Activated naive CD8-positive, alpha-beta T cell treated with anti-CD3 and anti-CD28 coated beads, Interleukin-2, amount 50 U/mL, for 16 hours (primary cell): ENCODE data around the gene DEPDC4.
"Not testable (repeated sequence)": the region's sequence is repeated elsewhere in the genome, so short reads cannot be mapped to it uniquely, and the experiment has no call there.

Experiments used
- DNase-seq: peaks from one replicate; pipeline ENCODE4 v3.0.0-alpha.2; 2020; ENCODE audit warnings: low read depth, low spot score

Gene DEPDC4

DNA sequence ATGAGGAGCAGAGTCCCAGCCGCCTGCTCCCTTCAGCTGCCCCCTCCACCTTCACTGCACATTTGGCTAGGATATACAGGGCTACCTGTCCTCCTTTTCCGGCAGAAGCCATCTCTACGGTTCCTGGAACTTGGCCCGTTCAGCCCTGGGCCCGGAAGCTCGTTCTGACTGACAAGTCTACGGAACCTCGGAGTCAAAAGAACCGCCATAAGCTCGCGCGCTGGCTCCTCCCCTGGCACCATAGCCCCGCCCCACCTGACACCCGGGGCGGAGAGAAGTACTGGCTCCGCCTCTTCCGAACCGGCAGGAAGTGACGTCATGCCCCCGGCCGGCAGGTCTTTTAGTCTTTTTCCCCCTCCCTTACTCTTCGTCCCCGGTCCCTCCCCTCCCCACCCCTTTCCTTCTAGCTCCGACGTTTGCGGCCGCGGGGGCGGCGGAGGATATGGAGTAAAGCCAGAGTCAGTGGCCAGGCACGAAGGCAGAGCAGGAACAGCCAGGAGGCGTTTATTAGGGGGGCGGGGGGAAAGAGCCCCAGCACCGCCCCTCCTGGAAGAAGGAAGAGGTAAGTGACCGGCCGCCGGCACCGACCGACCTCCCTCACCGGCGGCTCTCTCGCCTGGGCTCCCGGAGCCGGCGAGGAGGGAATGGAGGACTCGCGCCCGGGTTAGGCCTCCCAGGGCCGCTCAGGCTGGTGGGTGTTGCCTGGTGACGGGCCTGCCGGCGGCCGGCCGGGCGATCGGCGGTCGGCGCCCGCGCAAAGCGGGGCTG is at the start of gene DEPDC4, which contains the start of gene SCYL2:
Gene DEPDC4, minus strand, starts transcription at position 245 of the 768 bp plus-strand sequence. Its CDS starts 3 bp downstream, at position 242.
Gene SCYL2, plus strand, starts transcription at position 343 of the 768 bp plus-strand sequence. CDS start 15,794 bp downstream, outside the sequence.
- DNase-seq: peak; percentile 71

DNA sequence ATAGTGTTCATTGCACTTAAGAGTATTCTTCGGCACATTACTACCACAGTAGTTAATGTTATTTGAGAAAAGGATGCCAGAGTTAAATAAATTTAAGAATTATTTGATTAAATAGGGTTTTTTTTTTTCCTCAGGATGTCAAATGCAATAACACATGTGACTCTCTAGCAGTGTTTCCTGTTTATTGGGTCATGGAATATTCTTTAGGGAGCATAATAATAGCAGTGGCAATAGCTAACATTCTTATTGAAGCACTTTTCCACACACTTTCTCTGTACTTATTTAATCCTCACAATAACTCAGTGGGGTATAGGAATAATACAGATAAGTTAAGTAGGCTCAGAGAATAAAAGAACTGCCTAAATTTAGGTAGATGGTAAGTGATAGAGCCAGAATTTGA is 44.4 kb upstream of the DEPDC4 start:
- no peak for DNase-seq

- not testable (repeated sequence) for DNase-seq
These were observed 41.3 kb upstream of the DEPDC4 start for GRCh38 chr12:100308138-100308537.

DNA sequence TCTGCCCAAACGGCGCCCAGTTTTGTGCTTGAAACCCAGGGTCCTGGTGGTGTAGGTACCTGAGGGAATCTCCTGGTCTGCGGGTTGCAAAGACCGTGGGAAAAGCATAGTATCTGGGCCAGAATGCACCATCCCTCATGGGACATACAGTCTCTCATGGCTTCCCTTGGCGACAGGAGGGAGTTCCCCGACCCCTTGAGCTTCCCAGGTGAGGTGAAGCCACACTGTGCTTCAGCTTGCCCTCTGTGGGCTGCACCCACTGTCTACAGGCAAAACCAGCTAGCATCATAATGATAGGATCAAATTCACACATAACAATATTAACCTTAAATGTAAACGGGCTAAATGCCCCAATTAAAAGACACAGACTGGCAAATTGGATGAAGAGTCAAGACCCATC is 37.5 kb upstream of the DEPDC4 start:
- not testable (repeated sequence) for DNase-seq

- DNase-seq: no peak
These were observed 37.0 kb upstream of the DEPDC4 start for GRCh38 chr12:100303831-100304230.

DNA sequence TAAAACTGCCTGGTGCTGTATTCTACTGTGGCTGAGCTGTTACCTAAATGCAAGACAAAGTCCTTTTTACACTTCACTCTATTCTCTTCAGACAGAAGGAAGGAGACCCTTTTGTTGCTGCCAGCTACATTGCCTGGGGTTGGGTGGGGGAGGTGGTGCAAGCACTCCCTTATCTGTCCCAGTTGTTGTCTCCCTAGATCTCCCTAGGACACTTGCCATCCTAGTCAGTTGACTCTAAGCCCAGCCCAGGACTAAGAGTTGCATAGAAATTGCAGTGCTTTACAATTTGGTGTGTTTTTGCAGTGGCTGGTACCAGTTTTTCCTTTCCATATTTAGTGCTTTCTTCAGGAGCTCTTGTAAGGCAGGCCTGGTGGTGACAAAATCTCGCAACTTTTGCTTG is 35.2 kb upstream of the DEPDC4 start:
- DNase-seq: no peak

DNA sequence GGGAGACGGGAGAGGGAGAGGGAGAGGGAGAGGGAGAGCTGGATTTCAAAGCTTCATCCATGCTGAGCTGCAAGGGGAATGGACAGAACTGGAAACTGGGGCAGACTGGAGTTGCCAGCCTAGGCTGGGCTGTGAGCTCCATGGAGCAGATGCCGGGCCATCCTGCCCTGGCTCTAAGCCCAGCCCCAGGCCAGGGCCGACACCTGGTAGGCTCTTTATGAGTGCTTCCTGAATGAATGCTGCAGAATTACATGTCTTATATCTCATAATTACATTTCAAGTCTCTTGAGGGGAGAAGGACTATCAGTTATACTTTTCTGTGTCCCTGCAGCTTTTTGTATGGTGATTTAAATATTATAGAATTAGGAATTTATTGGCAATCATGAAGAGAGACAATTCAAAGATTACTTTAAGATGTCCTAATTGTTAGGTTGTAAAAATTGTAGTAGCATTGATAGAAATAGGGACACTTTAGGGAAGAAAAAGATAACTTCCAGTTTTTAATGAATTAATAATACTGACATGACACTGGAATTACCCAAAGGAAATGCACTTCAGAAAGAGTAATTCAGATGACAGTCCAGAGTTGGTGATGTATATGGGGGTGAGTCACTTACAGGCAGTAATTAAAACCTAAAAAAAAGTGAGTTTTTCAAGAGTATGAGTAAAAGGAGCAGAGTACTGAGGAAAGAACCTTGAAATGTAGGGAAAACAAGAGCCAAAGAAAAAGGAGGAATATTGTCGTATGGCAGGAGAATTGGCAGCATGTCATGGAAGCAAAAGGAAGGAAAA is 29.1 kb upstream of the DEPDC4 start:
- DNase-seq: no peak

DNA sequence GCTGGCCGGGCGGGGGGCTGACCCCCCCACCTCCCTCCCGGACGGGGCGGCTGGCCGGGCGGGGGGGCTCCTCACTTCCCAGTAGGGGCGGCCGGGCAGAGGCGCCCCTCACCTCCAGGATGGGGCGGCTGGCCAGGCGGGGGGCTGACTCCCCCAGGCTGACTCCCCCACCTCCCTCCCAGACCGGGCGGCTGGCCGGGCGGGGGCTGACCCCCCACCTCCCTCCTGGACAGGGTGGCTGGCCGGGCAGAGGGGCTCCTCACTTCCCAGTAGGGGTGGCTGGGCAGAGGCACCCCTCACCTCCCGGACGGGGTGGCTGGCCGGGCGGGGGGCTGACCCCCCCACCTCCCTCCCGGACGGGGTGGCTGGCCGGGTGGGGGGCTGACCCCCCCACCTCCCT is 27.5 kb upstream of the DEPDC4 start:
- not testable (repeated sequence) for DNase-seq

DNA sequence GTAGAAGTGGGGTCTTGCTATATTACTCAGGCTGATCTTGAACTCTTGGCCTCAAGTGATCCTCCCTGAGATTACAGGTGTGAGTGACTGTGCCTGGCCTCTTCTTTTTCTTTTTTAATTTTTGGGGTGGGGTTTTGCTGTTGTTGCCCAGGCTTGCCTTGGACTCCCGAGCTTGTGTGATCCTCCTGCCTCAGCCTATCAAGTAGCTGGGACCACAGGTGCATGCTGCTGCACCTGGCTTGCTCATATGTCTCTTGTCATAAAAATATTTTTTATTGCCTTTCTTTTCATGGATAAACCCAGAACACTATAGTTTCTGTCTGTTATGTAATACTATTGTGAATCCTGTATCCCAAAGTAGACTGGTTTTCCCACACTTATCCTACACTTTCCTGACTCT is 26.1 kb upstream of the DEPDC4 start:
- DNase-seq: no peak

GRCh38 chr12:100290016-100290415 is 23.1 kb upstream of the DEPDC4 start:
- DNase-seq: no peak

DNA sequence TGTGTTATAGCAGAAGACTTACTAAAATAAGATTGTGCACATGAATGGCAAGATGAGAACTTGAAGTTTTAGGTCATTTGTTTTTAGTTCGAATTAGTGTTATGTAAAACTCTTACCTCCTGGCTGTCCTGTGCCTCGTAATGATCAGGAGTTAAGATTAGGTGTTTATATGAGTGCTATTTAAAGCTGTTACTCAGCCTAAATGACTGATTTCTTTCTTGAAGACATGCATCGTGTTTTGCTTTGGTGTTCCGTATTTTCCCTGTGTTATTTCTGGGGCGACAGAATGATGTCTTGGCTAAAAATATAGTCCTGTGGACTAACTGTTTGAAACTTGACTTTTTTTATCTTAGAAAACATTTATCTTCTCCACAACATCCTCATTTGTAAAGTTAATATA is 22.2 kb upstream of the DEPDC4 start:
- DNase-seq: no peak

DNA sequence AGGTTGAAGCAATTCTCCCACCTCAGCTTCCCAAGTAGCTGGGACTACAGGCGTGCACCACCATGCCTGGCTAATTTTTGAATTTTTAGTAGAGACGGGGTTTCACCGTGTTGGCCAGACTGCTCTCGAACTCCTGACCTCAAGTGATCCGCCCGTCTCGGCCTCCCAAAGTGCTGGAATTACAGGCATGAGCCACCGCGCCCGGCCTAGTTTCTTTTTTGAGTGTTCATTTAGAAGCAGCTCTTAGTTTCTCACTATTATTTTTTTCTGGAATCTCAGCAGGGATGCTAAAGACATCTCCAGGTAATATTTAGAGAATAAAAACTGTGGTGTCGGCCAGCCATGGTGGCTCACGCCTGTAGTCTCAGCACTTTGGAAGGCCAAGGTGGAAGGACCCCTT is 17.7 kb upstream of the DEPDC4 start:
- DNase-seq: not testable (repeated sequence)

DNA sequence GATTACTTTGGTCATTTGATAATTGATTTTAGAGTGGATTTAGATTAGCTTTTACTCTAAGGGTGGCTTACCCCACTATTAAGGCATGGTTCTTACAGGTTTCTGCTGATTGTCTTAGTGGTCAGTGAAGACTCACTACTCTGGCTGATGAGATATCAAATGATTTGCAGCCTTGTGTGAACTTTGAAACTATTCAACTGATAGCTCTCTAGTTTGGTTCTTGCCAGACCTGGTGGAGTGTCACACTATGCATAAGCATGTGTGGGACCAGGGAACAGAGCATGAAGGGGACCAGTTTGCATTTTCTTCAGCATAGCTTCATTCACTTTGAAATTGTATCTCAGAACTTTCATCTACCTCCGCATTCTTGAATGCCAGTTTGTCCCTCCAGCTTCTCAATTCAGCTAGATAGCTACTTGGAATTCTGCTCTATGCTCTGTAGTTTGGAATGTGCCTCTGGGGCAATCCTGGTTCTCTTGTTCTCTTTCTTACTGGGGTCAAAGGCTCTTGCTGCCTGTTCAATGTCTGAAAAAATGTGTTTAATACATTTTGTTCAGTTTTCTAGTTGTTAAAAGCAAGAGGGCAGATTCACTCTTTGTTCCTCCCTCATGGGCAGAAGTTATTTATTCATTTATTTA is 12.8 kb upstream of the DEPDC4 start:
- no peak for DNase-seq

- no peak for DNase-seq
These were observed 12.3 kb upstream of the DEPDC4 start for GRCh38 chr12:100279159-100279558.

DNA sequence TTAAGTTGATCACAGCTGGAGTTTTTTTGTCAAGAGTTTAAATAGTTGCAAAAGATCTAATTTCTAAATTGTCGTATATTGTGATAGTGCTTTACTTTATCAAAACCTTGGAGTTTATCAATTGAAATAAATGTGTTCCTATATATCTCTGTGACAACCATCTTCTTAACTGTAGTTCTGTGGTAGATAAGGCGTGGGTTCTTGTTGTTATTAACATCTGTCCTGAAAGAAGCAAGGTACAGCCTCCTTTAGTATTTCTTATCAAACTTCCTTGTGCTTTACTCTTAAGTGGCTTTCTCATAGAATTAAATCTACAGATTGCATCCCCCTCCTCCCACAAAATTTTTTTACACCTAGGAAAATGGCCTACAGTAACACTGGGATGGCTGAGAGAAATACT is 7.4 kb upstream of the DEPDC4 start:
- DNase-seq: no peak

DNA sequence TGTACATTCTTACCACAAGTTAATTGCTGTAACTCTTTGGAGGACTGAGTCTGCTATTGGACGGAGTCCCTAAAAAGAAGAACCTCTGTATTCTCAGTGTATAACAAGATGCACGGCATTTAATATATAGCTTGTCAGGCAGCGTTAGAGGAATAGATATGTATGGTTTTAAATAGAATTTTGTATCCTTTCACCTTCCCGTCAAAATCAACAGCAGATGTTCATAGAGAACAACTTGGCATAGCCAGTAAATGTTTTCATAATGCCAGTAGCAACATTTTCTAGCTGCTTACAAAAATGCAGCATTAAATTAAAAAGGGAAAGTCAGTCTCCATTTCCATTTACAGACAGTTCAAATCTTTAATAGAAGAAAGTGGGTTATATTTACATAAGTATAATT is 6.9 kb upstream of the DEPDC4 start:
- DNase-seq: no peak

DNA sequence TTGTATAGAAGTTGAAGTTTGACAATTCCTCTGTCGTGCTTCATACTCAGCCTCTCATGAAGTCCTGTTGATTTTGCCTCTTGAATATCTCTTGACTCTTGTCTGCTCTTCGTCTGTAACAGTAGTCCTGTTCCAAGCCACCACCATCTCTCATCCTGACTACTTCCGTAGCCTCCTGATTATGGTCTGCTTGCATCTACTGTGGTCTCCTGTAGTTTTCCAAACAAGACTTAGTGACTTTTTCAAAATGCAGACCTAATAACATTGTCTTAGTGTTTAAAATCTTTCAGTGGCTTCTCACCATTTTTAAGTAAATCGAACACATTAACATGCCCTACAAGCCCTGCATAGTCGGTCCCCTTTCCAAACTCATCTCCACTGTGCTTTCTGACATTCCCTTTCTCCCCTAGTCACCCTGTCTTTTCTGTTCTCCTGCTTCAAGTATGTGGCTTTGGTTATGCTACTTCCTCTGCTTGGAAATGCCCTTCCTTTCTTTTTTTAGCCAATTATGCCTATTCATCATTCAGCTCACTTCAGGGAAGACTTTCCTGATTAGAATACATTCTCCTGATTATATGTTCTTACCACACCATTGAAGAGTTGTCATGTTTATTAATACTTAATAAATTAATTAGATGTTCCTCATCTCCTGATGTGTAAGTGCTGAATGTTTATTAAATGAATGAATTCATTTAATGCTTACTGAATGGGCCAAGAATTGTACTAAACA is 2.1 kb upstream of the DEPDC4 start:
- no peak for DNase-seq

DNA sequence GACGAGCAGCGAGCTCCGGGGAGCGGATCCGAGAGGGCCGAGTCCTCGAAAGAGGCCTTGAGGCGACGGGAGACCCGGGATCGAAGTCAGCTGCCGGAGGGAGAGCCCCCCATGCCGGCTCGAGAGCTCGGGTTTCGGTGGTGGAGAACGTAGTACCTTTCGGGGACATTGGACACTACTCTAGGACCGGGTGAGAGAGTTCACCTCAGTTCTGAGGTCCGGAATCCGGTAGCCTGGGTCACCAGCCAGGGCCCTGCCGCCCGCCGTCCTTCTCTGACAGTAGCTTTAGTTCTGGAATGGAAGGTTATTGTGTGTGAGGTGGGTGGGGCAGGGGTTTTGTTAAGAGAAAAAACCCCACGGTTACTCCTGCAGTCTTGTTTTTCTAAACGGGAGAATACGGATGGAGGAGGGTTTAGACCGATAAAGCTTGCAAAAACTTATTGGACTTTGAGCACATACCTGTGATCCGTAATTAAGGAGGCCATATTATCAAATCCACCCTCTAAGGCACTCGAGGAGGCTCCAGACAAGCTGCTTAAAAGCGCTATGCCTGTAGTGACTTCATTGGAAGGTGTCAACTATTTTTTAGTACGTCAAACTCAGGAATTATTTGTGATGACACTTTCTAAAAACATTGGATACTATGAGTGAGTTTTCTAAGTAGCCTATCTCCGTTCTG is 863 bp upstream of the DEPDC4 start:
- DNase-seq: no peak

DNA sequence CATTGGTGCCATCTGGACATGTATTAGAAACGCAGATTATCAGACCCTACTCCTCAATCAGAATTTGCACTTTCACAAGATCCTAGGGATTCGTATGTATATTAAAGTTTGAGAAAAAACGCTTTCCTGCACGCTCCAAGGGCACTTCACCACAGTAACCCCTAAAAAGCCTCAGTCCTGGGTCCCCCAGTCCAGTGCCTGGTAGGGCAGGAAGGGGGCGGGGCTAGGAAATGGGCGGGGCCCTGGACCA is 369 bp downstream of the DEPDC4 start:
- DNase-seq: peak; percentile 89

GRCh38 chr12:100265732-100266584 is 921 bp downstream of the DEPDC4 start:
- no peak for DNase-seq
